Brain microvascular endothelial cell (primary cell): ENCODE results near the gene ZIC1.

Experiments used
- DNase-seq: peaks from one replicate; pipeline ENCODE4 v3.0.0-alpha.2; 2020
- H3K27ac ChIP-seq: fragments of 250-450 bp; sonication (Bioruptor Pico); 2 replicates; pipeline ENCODE4 v1.5.1; 2020; ENCODE audit warnings: mild to moderate bottlenecking, moderate library complexity
- H3K27me3 ChIP-seq: fragments of 250-450 bp; sonication (Bioruptor Pico); replicated peaks from 2 replicates; pipeline ENCODE4 v1.5.1; 2020; ENCODE audit warnings: mild to moderate bottlenecking
- H3K36me3 ChIP-seq: fragments of 250-450 bp; sonication (Bioruptor Pico); replicated peaks from 2 replicates; pipeline ENCODE4 v1.5.1; 2020; ENCODE audit warnings: mild to moderate bottlenecking
- H3K4me3 ChIP-seq: 2 replicates; pipeline ENCODE4 v1.5.1; 2011; ENCODE audit warnings: low read depth, mild to moderate bottlenecking, control low read depth, low read length, moderate library complexity
- in situ Hi-C: cut with HindIII; loops from 2 replicates; pipeline ENCODE4 v1.10.0; 2017; ENCODE audit warnings: low sequenced_read_pairs, low pct_ligation_motif_present
- TF ChIP-seq, protein P1 (sequence below): IDR thresholded peaks from 2 replicates; pipeline ENCODE4 v1.5.1; 2011; ENCODE audit warnings: low read depth, mild to moderate bottlenecking, moderate library complexity, low read length, control low read depth, inconsistent platforms; ENCODE audit errors: missing control alignments

The ZIC1 gene

DNA sequence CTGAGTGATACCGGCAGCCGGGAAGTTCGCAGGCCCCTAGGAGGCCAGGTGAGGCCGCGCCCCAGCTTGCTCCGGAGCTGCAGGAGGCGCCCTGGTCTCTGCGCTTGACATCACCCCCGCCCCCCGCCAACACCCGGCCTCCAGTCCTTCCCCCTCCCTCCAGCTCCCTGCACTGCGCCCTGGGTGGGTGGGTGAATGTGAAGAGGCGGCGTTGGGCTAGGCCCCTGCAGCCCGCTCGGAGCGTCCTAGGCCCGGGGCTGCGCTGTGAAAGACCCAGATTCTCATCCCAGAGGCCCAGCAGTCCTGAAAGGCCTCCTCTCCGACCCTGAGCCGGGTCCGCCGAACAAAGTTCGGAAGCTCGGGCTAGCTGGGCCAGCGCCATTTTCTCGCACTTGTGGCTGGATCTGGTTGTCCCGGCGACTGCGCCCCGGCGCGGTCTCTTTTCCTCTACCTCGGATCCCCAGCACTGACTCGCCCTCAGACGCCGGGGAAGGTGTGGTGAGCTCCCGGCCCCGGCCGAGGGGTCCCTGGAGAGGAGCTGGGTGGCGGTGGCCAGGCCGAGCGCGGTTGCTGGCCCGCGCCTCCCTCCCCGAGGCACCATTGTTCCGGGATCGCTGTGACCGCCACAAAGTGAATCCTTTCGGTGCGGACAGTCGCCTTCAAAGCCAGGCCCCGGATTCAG lies 15.8 kb upstream of the ZIC1 start:
- Histone ChIP-seq H3K4me3 (peak overlapping the region; percentile 65), H3K36me3 (no peaks in the 10 kb centered on the region), H3K27me3 (no peaks in the 10 kb centered on the region), H3K27ac (peak overlapping the region; percentile 94)
- in situ Hi-C loops: loop anchor here (25.0 kb wide), 1 partner anchor 219 kb away; no protein-coding TSS in a partner anchor
- TF ChIP-seq, protein P1, sequence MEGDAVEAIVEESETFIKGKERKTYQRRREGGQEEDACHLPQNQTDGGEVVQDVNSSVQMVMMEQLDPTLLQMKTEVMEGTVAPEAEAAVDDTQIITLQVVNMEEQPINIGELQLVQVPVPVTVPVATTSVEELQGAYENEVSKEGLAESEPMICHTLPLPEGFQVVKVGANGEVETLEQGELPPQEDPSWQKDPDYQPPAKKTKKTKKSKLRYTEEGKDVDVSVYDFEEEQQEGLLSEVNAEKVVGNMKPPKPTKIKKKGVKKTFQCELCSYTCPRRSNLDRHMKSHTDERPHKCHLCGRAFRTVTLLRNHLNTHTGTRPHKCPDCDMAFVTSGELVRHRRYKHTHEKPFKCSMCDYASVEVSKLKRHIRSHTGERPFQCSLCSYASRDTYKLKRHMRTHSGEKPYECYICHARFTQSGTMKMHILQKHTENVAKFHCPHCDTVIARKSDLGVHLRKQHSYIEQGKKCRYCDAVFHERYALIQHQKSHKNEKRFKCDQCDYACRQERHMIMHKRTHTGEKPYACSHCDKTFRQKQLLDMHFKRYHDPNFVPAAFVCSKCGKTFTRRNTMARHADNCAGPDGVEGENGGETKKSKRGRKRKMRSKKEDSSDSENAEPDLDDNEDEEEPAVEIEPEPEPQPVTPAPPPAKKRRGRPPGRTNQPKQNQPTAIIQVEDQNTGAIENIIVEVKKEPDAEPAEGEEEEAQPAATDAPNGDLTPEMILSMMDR: peak; percentile 12
- DNase-seq: no peak

DNA sequence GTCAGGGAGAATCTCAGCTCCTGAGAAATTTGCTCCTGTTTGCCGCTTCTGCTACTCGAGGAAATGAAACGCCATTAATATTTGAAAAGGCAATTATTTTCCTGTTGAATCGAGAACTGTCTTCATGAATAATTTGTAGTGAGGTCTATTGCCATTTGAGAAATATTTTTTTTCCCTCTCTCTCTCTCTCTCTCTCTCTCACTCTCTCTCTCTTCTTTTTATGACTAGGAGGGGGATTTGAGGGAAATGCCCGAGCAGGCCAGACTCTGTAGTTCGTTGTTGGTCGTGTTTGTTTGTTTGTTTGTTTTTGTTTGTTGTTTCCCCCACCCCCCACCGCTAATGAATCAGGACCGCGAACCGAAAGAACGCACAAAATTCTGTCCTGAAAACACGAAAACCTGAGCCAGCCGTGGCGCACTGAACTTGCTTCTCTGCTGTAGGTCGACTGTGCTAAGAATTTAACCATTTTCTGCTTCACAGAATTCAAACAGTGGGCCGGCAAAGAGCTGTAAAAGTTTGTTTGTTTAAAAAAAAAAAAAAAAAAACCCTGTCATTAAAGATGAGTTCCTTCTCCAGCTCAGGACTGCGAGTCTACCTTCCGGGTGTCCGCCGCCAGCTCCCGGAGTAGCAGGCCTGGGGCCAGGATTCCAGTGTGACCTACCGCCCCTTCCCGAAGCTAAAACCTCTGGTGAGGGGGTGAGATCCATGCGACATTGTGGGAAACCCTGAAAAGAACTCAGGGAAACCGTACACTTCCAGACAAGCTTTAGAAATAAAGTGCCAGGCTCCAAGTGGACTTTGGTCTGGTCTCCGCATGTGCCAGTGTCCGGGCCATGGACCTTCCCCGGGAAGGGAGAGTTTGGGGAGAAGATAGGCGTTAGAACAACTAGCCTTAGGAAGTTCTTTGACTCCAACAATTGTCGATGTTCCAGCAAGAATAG lies 15.0 kb upstream of the ZIC1 start:
- no peak for DNase-seq
- peak overlapping the region; percentile 94 for H3K27ac ChIP-seq
- H3K4me3 ChIP-seq: peak overlapping the region; percentile 65
- in situ Hi-C loops: loop anchor here (25.0 kb wide), 1 partner anchor 218 kb away; no protein-coding TSS in a partner anchor
- TF ChIP-seq, protein P1: no peak
- H3K27me3 ChIP-seq: no peaks in the 10 kb centered on the region
- no peaks in the 10 kb centered on the region for H3K36me3 ChIP-seq

DNA sequence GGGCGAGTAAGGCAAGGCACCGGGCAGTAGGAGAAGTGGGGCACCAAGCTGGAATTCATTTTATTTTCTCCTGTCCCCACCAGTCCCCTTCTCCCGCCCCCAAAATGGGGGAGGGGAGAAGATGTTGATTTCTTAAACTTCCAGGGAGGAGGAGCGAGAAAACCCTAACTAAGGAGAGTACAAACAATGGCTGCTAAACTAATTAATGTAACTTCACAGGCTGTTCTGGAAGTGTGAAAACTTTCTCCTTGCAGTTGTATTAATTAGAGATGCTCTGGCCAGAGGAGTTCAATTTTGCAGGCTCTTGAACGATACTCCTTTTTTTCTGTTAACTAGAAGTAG lies 14.3 kb upstream of the ZIC1 start:
- Histone ChIP-seq H3K36me3 (no peaks in the 10 kb centered on the region), H3K27me3 (no peaks in the 10 kb centered on the region), H3K4me3 (peak overlapping the region; percentile 65), H3K27ac (peak overlapping the region; percentile 94)
- TF ChIP-seq, protein P1: no peak
- in situ Hi-C loops: loop anchor here (25.0 kb wide), 1 partner anchor 217 kb away; no protein-coding TSS in a partner anchor
- no peak for DNase-seq

DNA sequence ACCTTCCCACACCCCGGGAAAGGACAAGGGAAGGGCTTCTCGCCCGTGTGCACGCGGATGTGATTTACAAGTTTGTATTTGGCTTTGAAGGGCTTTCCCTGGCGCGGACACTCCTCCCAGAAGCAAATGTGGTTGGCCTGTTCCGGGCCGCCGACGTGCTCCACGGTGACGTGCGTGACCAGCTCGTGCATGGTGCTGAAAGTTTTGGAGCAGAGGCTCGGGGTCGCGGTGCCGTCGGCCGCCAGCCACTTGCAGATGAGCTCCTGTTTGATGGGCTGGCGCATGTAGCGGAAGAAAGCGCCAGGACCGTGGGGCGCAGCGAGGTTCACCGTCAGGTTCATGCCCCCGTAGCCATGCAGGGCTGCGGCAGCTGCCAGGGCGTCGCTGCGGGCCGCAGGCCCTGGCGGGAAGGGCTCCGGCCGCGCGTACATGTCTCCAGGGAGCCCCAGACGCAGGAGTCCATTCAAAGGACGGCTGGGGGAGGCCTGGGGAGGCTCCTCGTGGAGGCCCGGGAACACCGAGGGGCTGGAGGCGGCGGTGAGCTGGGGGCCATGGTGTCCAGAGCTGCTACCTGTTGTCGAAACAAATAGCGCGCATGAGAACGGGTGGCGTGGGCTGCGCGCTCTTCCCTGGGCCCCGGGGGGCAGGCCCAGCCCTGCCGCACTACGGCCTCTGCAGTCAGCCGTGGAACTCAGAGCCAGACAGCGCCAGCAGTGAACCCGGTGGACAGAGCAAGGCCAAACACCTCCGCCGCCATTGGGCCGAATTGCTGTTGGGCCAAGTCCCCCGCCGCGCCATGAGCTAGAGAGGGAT lies 13.1 kb upstream of the ZIC1 start:
- in situ Hi-C loops: loop anchor here (25.0 kb wide), 1 partner anchor 216 kb away; no protein-coding TSS in a partner anchor
- Histone ChIP-seq H3K27ac (peak overlapping the region; percentile 94), H3K4me3 (peak overlapping the region; percentile 65), H3K36me3 (no peaks in the 10 kb centered on the region), H3K27me3 (no peaks in the 10 kb centered on the region)
- TF ChIP-seq, protein P1: no peak
- DNase-seq: peak; percentile 77

DNA sequence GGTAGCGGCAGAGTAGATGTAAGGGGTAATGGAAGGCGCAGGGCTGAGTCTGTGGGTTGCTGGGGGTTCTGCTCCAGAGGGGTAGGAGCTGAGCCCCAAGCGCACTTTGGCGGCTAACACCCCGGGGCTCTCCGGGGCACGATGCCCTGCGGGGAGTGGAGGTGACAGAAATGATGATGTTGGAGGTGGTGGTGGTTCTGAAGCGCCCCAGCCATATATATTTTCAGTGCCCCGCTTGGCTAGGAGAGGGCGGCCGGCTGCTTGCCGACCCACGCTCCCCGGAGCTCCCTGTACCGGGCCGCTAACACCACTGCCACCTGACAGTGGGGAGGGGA lies 12.5 kb upstream of the ZIC1 start:
- no peak for DNase-seq
- in situ Hi-C loops: loop anchor here (25.0 kb wide), 1 partner anchor 216 kb away; no protein-coding TSS in a partner anchor
- Histone ChIP-seq H3K36me3 (no peaks in the 10 kb centered on the region), H3K27ac (peak overlapping the region; percentile 94), H3K27me3 (no peaks in the 10 kb centered on the region), H3K4me3 (peak overlapping the region; percentile 65)
- TF ChIP-seq, protein P1: no peak
